OCI-LY7 (cell line): ENCODE results near the gene SLC17A7. TPM values are rescaled to one million over a fixed set of nuclear protein-coding genes. Genes with fewer than 3 reads are reported as not detected.

ENCODE experiments used
- BruUV-seq: library from RNA; stranded (reverse); fragments of 400-500 nt; replicated peaks from 2 replicates; lab custom pipeline; 2021; lab: Mats Ljungman, UMichigan
- CTCF ChIA-PET: fragments of 300-600 bp; sonication (Branson Sonifier 250); formaldehyde crosslinking; loops from one replicate; lab custom pipeline; 2022; ENCODE audit warnings: antibody characterized with exemption; ENCODE audit not compliant: unreplicated experiment; lab: Charles Lee
- POLR2A ChIA-PET: fragments of 300-600 bp; sonication (Branson Sonifier 250); formaldehyde crosslinking; loops from one replicate; lab custom pipeline; 2022; ENCODE audit warnings: antibody characterized with exemption; lab: Charles Lee
- DNase-seq: peaks from one replicate; pipeline ENCODE4 v3.0.0-alpha.2; 2015; ENCODE audit warnings: low spot score
- H2AFZ ChIP-seq: fragments of 200-600 bp; sonication (generic), shearing (Covaris generic); 2 replicates; pipeline ENCODE4 v1.6.1; 2014; ENCODE audit warnings: mild to moderate bottlenecking, antibody characterized with exemption, low read length, moderate library complexity
- H3K27ac ChIP-seq: fragments of 200-600 bp; sonication (generic); 2 replicates; pipeline ENCODE4 v1.5.1; 2014; ENCODE audit warnings: mixed run types, low read depth, mild to moderate bottlenecking, moderate library complexity, low read length, inconsistent platforms; ENCODE audit not compliant: poor library complexity, severe bottlenecking
- H3K36me3 ChIP-seq: fragments of 200-600 bp; sonication (generic); 2 replicates; pipeline ENCODE4 v1.6.1; 2014; ENCODE audit warnings: mild to moderate bottlenecking, antibody characterized with exemption, low read length, moderate library complexity, mixed read lengths; ENCODE audit not compliant: insufficient read depth
- H3K4me1 ChIP-seq: fragments of 200-600 bp; sonication (generic); 2 replicates; pipeline ENCODE4 v1.5.1; 2014; ENCODE audit warnings: mild to moderate bottlenecking, low read length; ENCODE audit not compliant: insufficient read depth, poor library complexity, severe bottlenecking
- H3K4me2 ChIP-seq: fragments of 200-600 bp; sonication (generic); 2 replicates; pipeline ENCODE4 v1.6.1; 2014; ENCODE audit warnings: mild to moderate bottlenecking, low read length
- H3K4me3 ChIP-seq: fragments of 200-600 bp; sonication (generic); 2 replicates; pipeline ENCODE4 v1.5.1; 2014; ENCODE audit warnings: mild to moderate bottlenecking, low read depth, low read length; ENCODE audit not compliant: poor library complexity, severe bottlenecking
- H3K79me2 ChIP-seq: fragments of 200-600 bp; sonication (generic); 2 replicates; pipeline ENCODE4 v1.6.1; 2016; ENCODE audit warnings: low read depth, mild to moderate bottlenecking, low read length, moderate library complexity, mixed read lengths; ENCODE audit not compliant: insufficient read depth
- H3K9me2 ChIP-seq: fragments of 200-600 bp; sonication (generic); 2 replicates; pipeline ENCODE4 v1.6.1; 2016; ENCODE audit warnings: mild to moderate bottlenecking, low read length, mixed read lengths; ENCODE audit not compliant: insufficient read depth
- H3K9me3 ChIP-seq: fragments of 200-600 bp; sonication (generic); 2 replicates; pipeline ENCODE4 v1.6.1; 2014; ENCODE audit warnings: mild to moderate bottlenecking, mixed run types, low read length, mixed read lengths
- H4K20me1 ChIP-seq: fragments of 200-600 bp; sonication (generic); 2 replicates; pipeline ENCODE4 v1.6.1; 2014; ENCODE audit warnings: mild to moderate bottlenecking, antibody characterized with exemption, low read length, moderate library complexity, mixed read lengths; ENCODE audit not compliant: insufficient read depth
- EZH2phosphoT487 ChIP-seq: fragments of 200-600 bp; sonication (generic); IDR thresholded peaks from 2 replicates; pipeline ENCODE4 v1.6.1; 2018; ENCODE audit warnings: low read depth, borderline replicate concordance, mild to moderate bottlenecking, mixed run types, antibody characterized with exemption, low read length, moderate library complexity, mixed read lengths
- intact Hi-C: fragments of 100-400 bp; cut with micrococcal nuclease; formaldehyde crosslinking; loops from one replicate; pipeline ENCODE4 v1.10.0; 2022; ENCODE audit not compliant: unreplicated experiment
- total RNA-seq, 2 experiments: library from RNA; depleted of rRNA in 1 of 2; stranded (reverse); fragments of >200 nt in 1 of 2; shearing (Covaris generic) in 1 of 2; gene quantifications; 2 replicates each; pipeline ENCODE4 v1.2.3, GENCODE V29; 2014 to 2022
- TF ChIP-seq, protein P1 (sequence below): fragments of 200-600 bp; sonication (generic); conservative IDR thresholded peaks from 2 replicates; pipeline ENCODE4 v1.5.1; 2014; ENCODE audit warnings: mild to moderate bottlenecking, antibody characterized with exemption, low read length, moderate library complexity, mixed read lengths

Gene SLC17A7
- total RNA-seq, 2 experiments from 2014 or later = 1.3 TPM

DNA sequence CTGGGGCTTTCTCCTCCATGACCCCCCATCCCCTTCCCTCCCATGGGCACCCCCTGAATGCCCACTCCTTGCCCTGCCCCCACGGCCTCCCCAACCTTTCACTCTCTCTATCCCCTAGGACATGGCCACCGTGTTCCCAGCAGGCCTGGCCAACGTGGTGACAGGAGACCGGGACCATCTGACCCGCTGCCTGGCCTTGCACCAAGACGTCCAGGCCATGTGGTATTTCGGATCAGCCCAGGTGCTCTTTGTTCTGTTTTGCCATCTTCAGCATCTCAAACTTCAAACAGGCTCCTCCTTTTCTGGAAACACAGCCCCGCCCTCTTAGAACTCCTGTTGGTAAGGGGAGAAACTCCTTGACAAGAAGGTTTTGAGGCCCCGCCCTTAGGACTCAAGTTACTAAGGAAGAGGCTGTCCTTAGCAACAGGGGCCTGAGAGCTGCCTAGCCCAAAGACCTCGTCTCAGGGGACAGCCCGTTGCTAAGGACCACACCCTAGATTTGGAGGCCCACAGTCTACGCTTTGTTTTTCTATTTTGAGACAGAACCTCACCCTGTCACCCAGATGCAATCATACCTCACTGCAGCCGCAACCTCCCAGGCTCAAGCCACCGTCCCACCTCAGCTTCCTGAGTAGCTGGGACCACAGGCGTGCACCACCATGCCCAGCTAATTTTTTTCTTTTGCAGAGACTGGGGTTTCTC is 27.6 kb upstream of the SLC17A7 start:
- ChIA-PET CTCF (no interaction called here), POLR2A (no interaction called here)
- H3K4me1 ChIP-seq = peaks cover 29% of the 10 kb centered on the region
- peaks cover 53% of the 10 kb centered on the region for H3K36me3 ChIP-seq
- intact Hi-C loops = no loop called here
- H3K79me2 ChIP-seq = no peaks in the 10 kb centered on the region
- no peak for TF ChIP-seq EZH2phosphoT487
- TF ChIP-seq, protein P1, sequence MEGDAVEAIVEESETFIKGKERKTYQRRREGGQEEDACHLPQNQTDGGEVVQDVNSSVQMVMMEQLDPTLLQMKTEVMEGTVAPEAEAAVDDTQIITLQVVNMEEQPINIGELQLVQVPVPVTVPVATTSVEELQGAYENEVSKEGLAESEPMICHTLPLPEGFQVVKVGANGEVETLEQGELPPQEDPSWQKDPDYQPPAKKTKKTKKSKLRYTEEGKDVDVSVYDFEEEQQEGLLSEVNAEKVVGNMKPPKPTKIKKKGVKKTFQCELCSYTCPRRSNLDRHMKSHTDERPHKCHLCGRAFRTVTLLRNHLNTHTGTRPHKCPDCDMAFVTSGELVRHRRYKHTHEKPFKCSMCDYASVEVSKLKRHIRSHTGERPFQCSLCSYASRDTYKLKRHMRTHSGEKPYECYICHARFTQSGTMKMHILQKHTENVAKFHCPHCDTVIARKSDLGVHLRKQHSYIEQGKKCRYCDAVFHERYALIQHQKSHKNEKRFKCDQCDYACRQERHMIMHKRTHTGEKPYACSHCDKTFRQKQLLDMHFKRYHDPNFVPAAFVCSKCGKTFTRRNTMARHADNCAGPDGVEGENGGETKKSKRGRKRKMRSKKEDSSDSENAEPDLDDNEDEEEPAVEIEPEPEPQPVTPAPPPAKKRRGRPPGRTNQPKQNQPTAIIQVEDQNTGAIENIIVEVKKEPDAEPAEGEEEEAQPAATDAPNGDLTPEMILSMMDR = no peak
- H3K9me2 ChIP-seq = no peaks in the 10 kb centered on the region
- BruUV-seq = no TSS peak
- peak; percentile 58 for DNase-seq
- no peak overlapping the region for H3K27ac ChIP-seq
- H3K4me3 ChIP-seq = no peak overlapping the region
- H2AFZ ChIP-seq = no peak overlapping the region
- H3K9me3 ChIP-seq = no peaks in the 10 kb centered on the region
- H3K4me2 ChIP-seq = no peak overlapping the region
- no peaks in the 10 kb centered on the region for H4K20me1 ChIP-seq

DNA sequence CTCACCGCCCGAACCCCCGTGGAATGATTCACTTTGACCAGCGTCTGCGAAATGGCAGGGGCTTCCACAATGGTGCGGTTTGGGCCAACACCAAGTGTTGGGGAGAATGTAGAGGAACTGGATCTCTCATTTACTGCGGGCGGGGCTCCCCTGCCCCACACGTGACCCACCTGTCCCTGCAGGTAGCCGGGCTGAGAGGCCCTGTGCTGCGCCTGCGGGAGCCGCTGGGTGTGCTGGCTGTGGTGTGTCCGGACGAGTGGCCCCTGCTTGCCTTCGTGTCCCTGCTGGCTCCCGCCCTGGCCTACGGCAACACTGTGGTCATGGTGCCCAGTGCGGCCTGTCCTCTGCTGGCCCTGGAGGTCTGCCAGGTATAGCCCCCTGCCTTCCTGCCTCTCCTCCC is 26.9 kb upstream of the SLC17A7 start:
- TF ChIP-seq, protein P1 = no peak
- no peak for TF ChIP-seq EZH2phosphoT487
- no peak overlapping the region for H3K4me3 ChIP-seq
- no peaks in the 10 kb centered on the region for H3K79me2 ChIP-seq
- no TSS peak for BruUV-seq
- DNase-seq = no peak
- H3K4me2 ChIP-seq = no peak overlapping the region
- CTCF ChIA-PET = no interaction called here
- peaks cover 23% of the 10 kb centered on the region for H3K4me1 ChIP-seq
- intact Hi-C loops = no loop called here
- POLR2A ChIA-PET = no interaction called here
- no peak overlapping the region for H3K27ac ChIP-seq
- H3K9me3 ChIP-seq = no peaks in the 10 kb centered on the region
- H3K36me3 ChIP-seq = peaks cover 53% of the 10 kb centered on the region
- H4K20me1 ChIP-seq = no peaks in the 10 kb centered on the region
- H3K9me2 ChIP-seq = no peaks in the 10 kb centered on the region
- no peak overlapping the region for H2AFZ ChIP-seq

DNA sequence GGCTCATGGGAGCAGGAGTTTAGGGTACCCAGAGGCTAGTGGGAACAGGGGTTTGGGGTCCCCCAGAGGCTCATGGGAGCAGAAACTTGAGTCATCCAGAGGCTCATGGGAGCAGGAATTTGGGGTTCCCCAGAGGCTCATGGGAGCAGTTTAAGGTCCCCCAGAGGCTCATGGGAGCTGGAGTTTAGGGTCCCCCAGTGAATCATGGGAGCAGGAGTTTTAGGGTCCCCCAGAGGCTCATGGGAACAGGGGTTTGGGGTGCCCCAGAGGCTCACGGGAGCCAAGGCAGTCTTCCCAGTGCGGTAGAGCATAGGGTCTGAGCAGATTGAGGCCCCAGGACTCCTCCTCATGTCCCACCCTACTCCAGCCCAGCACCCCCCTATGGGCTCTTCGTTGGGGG is 24.0 kb upstream of the SLC17A7 start:
- Histone ChIP-seq H4K20me1 (no peaks in the 10 kb centered on the region), H3K4me3 (no peak overlapping the region), H3K4me2 (no peak overlapping the region), H2AFZ (no peak overlapping the region), H3K79me2 (no peaks in the 10 kb centered on the region), H3K36me3 (peaks cover 48% of the 10 kb centered on the region), H3K4me1 (peaks cover 16% of the 10 kb centered on the region), H3K9me2 (no peaks in the 10 kb centered on the region), H3K9me3 (no peaks in the 10 kb centered on the region), H3K27ac (no peak overlapping the region)
- intact Hi-C loops = no loop called here
- no peak for DNase-seq
- POLR2A ChIA-PET = interaction anchor here (0.6 kb wide), 1 partner anchor 36 kb away, joined by 10 read pairs; no protein-coding TSS in a partner anchor
- BruUV-seq = no TSS peak
- CTCF ChIA-PET = no interaction called here
- no peak for TF ChIP-seq EZH2phosphoT487
- TF ChIP-seq, protein P1 = no peak
